ENCODE measurements around the gene ADPRHL1.

The ADPRHL1 gene

GRCh38 chr13:113485545-113485944 lies 32.3 kb upstream of the ADPRHL1 start:
- no peak overlapping the region for H2AFZ ChIP-seq (ENCODE audit: low read length)
- peaks cover 2% of the 10 kb centered on the region; the same call in 1 of the 2 replicates for H3K36me3 ChIP-seq (replicated peaks; ENCODE audit: insufficient read depth, low read length)
- peaks cover 71% of the 10 kb centered on the region for H3K79me2 ChIP-seq (ENCODE audit: low read length)
- no peak for TF ChIP-seq EZH2 (optimal IDR thresholded peaks at IDR 0.05; ENCODE audit: low read depth, low read length)
- no peak for TF ChIP-seq CTCF (IDR thresholded peaks at IDR 0.05; ENCODE audit: low read length)
- no peak for TF ChIP-seq EZH2phosphoT487 (IDR thresholded peaks at IDR 0.05; ENCODE audit: low read length)
- no peak overlapping the region for H3K9ac ChIP-seq (ENCODE audit: low read length)
- H3K9me2 ChIP-seq (replicated peaks; ENCODE audit: insufficient read depth, low read length), result no peaks in the 10 kb centered on the region
- no peaks in the 10 kb centered on the region for H3F3A ChIP-seq (ENCODE audit: insufficient read depth, low read length)
- DNase-seq, result no peak
- no peak overlapping the region for H3K4me3 ChIP-seq (ENCODE audit: low read length)
- H3K4me1 ChIP-seq (ENCODE audit: low read length), result peaks cover 11% of the 10 kb centered on the region
- peaks cover 8% of the 10 kb centered on the region; the same call in 1 of the 2 replicates for H4K20me1 ChIP-seq (ENCODE audit: insufficient read depth, low read length)
- no peak overlapping the region for H3K4me2 ChIP-seq (ENCODE audit: low read depth, low read length)
- no peaks in the 10 kb centered on the region for H3K27me3 ChIP-seq (replicated peaks; ENCODE audit: insufficient read depth, low read length)
- H3K27ac ChIP-seq (ENCODE audit: low read length), result no peak overlapping the region
- no peaks in the 10 kb centered on the region for H3K9me3 ChIP-seq (replicated peaks; ENCODE audit: insufficient read depth, low read length)

GRCh38 chr13:113483504-113484293 lies 30.4 kb upstream of the ADPRHL1 start:
- H3K27ac ChIP-seq (ENCODE audit: low read length), result no peak overlapping the region
- no peaks in the 10 kb centered on the region for H3K9me3 ChIP-seq (replicated peaks; ENCODE audit: insufficient read depth, low read length)
- no peak overlapping the region for H3K4me2 ChIP-seq (ENCODE audit: low read depth, low read length)
- H3F3A ChIP-seq (ENCODE audit: insufficient read depth, low read length), result no peaks in the 10 kb centered on the region
- DNase-seq, result no peak
- H3K9ac ChIP-seq (ENCODE audit: low read length), result no peak overlapping the region
- no peaks in the 10 kb centered on the region for H3K27me3 ChIP-seq (replicated peaks; ENCODE audit: insufficient read depth, low read length)
- H3K79me2 ChIP-seq (ENCODE audit: low read length), result peaks cover 56% of the 10 kb centered on the region
- no peaks in the 10 kb centered on the region for H3K9me2 ChIP-seq (replicated peaks; ENCODE audit: insufficient read depth, low read length)
- H4K20me1 ChIP-seq (ENCODE audit: insufficient read depth, low read length), result 0 out of 2 replicates have a peak, but pooled peaks cover 4% of the 10 kb centered on the region
- peaks cover 4% of the 10 kb centered on the region; the same call in 1 of the 2 replicates for H3K4me1 ChIP-seq (ENCODE audit: low read length)
- TF ChIP-seq CTCF (IDR thresholded peaks at IDR 0.05; ENCODE audit: low read length), result no peak
- TF ChIP-seq EZH2 (optimal IDR thresholded peaks at IDR 0.05; ENCODE audit: low read depth, low read length), result no peak
- no peak for TF ChIP-seq EZH2phosphoT487 (IDR thresholded peaks at IDR 0.05; ENCODE audit: low read length)
- H3K36me3 ChIP-seq (replicated peaks; ENCODE audit: insufficient read depth, low read length), result peaks cover 2% of the 10 kb centered on the region
- H2AFZ ChIP-seq (ENCODE audit: low read length), result no peak overlapping the region
- no peak overlapping the region for H3K4me3 ChIP-seq (ENCODE audit: low read length)

GRCh38 chr13:113483081-113483480 lies 29.8 kb upstream of the ADPRHL1 start:
- Histone ChIP-seq H3K27me3 (replicated peaks; ENCODE audit: insufficient read depth, low read length) (no peaks in the 10 kb centered on the region), H3K36me3 (replicated peaks; ENCODE audit: insufficient read depth, low read length) (peaks cover 2% of the 10 kb centered on the region), H3K27ac (ENCODE audit: low read length) (no peak overlapping the region), H3K4me3 (ENCODE audit: low read length) (no peak overlapping the region), H2AFZ (ENCODE audit: low read length) (no peak overlapping the region), H3K79me2 (ENCODE audit: low read length) (peaks cover 50% of the 10 kb centered on the region), H4K20me1 (ENCODE audit: insufficient read depth, low read length) (0 out of 2 replicates have a peak, but pooled peaks cover 4% of the 10 kb centered on the region), H3K9me3 (replicated peaks; ENCODE audit: insufficient read depth, low read length) (no peaks in the 10 kb centered on the region), H3F3A (ENCODE audit: insufficient read depth, low read length) (no peaks in the 10 kb centered on the region), H3K9ac (ENCODE audit: low read length) (no peak overlapping the region), H3K9me2 (replicated peaks; ENCODE audit: insufficient read depth, low read length) (no peaks in the 10 kb centered on the region), H3K4me2 (ENCODE audit: low read depth, low read length) (no peak overlapping the region), H3K4me1 (ENCODE audit: low read length) (peaks cover 4% of the 10 kb centered on the region; the same call in 1 of the 2 replicates)
- no peak for DNase-seq
- TF ChIP-seq EZH2 (optimal IDR thresholded peaks at IDR 0.05; ENCODE audit: low read depth, low read length) (no peak), EZH2phosphoT487 (IDR thresholded peaks at IDR 0.05; ENCODE audit: low read length) (no peak), CTCF (IDR thresholded peaks at IDR 0.05; ENCODE audit: low read length) (no peak)

All from MM.1S (cell line).